Occipital lobe (tissue), 2 donors: ENCODE results near the gene BTN2A1. TPM values are rescaled to one million over a fixed set of nuclear protein-coding genes. Genes with fewer than 3 reads are reported as not detected.
"Not testable (repeated sequence)": the region's sequence is repeated elsewhere in the genome, so short reads cannot be mapped to it uniquely, and the experiment has no call there.

Experiments
- DNase-seq: peaks from one replicate; lab custom pipeline; 2025; lab: John Stamatoyannopoulos, UW
- total RNA-seq: library from RNA; depleted of rRNA; stranded (reverse); fragments of >200 nt; gene quantifications from one replicate; pipeline ENCODE4 v1.2.3, GENCODE V29; 2014

Gene BTN2A1
- 13.1 TPM for total RNA-seq

- DNase-seq = peak; percentile 81
These were observed at the start of gene BTN2A1 for GRCh38 chr6:26457806-26458688. Gene BTN2A1 (plus strand): TSS chr6:26457955. CDS start chr6:26458637, 682 bp downstream.

GRCh38 chr6:26408828-26409730 is 48.7 kb upstream of the BTN2A1 start:
- no peak for DNase-seq

GRCh38 chr6:26411751-26412150 is 46.0 kb upstream of the BTN2A1 start:
- DNase-seq = no peak

- DNase-seq = no peak
These were observed 45.5 kb upstream of the BTN2A1 start for GRCh38 chr6:26412228-26412627.

- no peak for DNase-seq
These were observed 44.8 kb upstream of the BTN2A1 start for GRCh38 chr6:26412954-26413353.

GRCh38 chr6:26414281-26414680 is 43.5 kb upstream of the BTN2A1 start:
- no peak for DNase-seq

- DNase-seq = no peak
These were observed 42.6 kb upstream of the BTN2A1 start for GRCh38 chr6:26415036-26415614.

GRCh38 chr6:26415791-26416190 is 42.0 kb upstream of the BTN2A1 start:
- DNase-seq = no peak

GRCh38 chr6:26416288-26416687 is 41.5 kb upstream of the BTN2A1 start:
- DNase-seq = no peak

GRCh38 chr6:26418077-26418476 is 39.7 kb upstream of the BTN2A1 start:
- DNase-seq = not testable (repeated sequence)

GRCh38 chr6:26418795-26419194 is 39.0 kb upstream of the BTN2A1 start:
- not testable (repeated sequence) for DNase-seq

GRCh38 chr6:26420688-26421171 is 37.0 kb upstream of the BTN2A1 start:
- DNase-seq = no peak

GRCh38 chr6:26421259-26422144 is 36.3 kb upstream of the BTN2A1 start:
- DNase-seq = peak; percentile 64

GRCh38 chr6:26422329-26422728 is 35.4 kb upstream of the BTN2A1 start:
- no peak for DNase-seq

- DNase-seq = no peak
These were observed 30.9 kb upstream of the BTN2A1 start for GRCh38 chr6:26426691-26427450.

- no peak for DNase-seq
These were observed 30.3 kb upstream of the BTN2A1 start for GRCh38 chr6:26427451-26427809.

GRCh38 chr6:26428206-26428605 is 29.5 kb upstream of the BTN2A1 start:
- no peak for DNase-seq

- no peak for DNase-seq
These were observed 27.0 kb upstream of the BTN2A1 start for GRCh38 chr6:26430787-26431186.

- no peak for DNase-seq
These were observed 26.2 kb upstream of the BTN2A1 start for GRCh38 chr6:26431258-26432172.
